GM21528 (cell line): ENCODE results near the gene CORO1C.

ENCODE experiments used
- ATAC-seq: cut with Tn5 transposase; IDR thresholded peaks from one replicate; pipeline ENCODE4 v1.9.1; 2021; ENCODE audit warnings: mild to moderate bottlenecking, moderate library complexity; ENCODE audit not compliant: unreplicated experiment, low FRiP score

The CORO1C gene

DNA sequence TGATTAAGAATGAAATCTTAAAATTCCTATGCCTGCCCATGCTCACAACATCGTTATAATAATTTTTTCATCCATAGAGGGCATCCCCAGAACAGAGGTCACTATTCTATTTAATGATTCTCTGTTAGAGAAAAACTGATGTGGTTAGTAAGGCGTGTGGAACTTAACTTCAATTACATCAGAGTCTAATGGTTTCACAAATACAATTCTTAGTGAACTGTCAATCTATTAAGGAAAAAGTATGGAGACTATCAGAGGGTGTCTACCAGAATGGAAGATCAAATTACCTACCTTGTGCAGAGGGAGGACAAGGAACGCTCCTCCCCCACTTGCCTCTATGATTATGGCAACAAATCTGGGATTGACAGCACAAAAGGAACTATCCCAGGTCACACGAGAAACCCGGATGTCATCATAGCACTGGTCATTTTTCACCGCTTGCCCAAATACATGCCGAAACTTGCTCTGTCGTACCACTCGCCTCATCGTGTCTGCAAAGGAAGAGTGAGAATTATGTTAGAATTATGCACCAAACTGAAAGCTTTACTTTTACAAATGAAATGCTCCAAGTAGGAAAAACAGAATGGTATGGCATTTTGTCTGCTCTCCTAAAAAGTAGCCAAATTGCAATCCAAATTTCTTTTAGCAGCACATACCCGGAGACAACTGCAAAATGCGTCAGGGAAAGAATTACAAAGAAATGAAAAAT, 30.3 kb downstream of the CORO1C start:
- no peak for ATAC-seq

DNA sequence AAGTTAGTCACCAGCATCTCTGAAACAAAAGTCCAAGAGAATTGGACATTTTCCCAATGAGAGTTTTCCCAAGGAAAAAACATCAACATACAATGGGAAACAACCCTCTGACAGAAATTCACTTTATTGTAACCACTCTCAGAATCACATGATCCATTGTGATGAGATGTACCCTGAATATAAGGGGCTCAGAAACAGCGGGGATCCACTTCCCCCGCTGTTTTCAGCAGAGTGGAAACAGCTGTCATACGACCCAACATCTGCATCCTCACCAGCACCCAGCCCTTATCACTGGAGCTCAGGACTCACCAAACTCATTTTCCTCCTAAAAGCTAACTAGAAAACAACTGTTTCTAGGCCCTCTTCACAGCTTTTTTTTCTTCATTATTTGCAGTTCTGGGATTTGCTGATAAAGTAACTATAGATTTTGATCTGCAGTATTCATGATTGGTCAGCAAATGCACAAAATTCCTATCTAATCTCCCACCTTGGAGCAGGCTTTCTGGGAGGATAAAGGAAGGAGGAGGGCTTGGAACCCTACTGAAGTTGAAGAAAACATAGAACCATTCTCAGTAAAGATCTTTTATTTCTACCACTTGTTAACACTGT, 31.3 kb downstream of the CORO1C start:
- ATAC-seq = no peak

DNA sequence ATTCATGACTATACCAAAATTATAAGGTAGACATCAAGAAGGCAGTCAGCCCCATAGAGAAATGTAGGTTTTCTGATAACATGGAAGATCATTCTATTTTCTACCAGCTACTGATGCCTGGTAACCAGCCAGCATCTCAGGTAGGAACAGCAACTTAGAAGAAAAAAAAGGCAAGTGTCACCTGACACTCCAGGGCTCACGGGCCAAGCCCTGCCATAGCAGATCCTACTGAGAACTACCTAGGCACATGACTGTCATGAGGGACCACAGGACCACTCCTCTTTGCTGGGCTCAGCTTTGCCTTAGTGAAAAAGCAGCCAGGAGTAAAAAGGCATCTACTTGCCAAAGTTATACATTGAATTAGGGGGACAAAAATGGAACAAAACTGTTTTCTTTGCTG, 33.4 kb downstream of the CORO1C start:
- no peak for ATAC-seq

DNA sequence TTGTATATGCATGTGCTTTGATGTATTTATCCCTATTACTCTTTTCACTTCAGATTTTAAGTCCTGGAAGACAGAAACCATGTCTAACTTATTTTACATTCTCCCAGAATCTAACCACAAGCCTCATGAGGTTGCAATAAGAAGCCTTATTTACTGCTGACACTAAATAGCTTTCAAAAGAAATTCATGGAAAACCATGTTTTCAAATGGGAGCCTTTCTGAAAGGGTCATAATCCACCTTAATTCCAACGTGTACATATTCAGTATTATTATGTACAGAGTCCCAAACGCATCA, 34.4 kb downstream of the CORO1C start:
- no peak for ATAC-seq

DNA sequence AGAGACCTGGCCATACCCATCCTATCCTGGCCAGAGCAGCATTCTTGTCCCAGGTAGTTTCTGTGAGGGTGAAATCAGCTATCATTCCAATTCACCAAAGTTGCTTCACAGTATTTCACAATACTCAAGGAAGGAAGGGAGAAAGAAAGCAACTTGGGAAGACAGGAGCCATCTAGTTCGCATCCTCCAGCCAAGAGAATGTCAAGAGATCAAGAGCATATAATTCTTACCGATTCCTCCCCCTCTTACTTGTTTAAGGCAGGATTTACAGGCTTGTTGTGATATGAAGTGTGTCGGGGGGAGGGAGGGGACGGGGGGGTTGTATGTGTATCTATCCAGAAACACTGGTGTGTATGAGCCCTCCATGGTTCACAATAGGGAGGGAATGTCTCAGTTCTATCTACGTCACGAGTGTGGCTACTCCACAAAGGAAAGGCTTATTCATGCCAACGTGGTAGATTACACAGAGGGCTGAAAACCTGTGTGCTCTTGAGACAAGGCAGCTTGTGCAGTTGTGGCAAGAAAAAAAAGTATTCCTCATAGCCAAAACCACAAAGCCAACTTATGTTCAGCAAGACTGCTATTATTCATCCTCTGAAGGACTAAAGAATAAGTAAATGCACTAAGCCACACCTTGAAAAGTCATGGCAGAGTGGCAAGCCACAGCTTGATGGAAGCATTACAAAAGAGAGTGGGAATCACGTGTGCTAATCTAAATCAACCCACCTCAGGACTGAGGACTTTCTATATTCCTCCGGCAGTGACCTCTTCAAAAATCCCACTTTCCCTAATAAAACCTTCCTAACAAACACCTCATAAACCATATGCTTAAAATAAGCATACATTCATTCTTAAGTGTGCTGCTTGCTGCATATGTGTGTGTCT, 35.0 kb downstream of the CORO1C start:
- ATAC-seq = no peak

DNA sequence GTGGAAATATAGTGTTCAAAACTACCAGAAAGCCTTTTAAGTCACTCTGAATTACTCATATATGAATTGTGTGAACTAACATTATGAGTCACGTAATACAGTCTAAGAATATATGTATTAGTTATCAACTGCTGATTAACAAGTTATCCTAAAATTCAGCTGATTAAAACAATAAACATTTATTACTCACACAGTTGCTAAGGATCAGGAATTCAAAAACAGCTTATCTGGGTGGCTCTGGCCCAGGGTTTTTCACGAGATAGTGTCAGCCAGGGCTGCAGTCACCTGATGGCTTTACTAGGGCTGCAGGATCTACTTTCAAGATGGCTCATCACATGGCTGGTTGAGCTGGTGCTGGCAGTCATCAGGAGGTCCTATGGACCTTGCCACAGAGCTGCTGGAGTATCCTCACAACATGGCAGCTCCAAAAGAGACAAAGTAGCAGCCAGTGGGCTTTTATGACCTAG, 36.5 kb downstream of the CORO1C start:
- ATAC-seq = no peak

DNA sequence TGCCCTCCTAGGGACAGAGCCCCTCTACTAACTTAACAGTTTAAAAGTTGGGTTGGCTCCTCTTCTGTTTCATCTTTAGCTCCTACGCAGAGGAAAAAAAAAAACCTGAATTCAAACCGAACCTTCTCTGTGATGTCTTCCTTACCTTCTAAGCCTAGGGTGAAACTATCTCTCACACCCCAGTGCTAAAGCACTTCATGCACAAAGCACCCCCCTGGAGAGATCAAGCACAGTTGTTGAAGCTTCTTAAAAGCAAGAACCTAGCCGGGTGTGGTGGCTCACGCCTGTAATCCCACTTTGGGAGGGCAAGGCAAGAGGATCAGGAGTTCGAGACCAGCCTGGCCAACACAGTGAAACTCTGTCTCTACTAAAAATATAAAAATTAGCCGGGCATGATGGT, 37.6 kb downstream of the CORO1C start:
- no peak for ATAC-seq

DNA sequence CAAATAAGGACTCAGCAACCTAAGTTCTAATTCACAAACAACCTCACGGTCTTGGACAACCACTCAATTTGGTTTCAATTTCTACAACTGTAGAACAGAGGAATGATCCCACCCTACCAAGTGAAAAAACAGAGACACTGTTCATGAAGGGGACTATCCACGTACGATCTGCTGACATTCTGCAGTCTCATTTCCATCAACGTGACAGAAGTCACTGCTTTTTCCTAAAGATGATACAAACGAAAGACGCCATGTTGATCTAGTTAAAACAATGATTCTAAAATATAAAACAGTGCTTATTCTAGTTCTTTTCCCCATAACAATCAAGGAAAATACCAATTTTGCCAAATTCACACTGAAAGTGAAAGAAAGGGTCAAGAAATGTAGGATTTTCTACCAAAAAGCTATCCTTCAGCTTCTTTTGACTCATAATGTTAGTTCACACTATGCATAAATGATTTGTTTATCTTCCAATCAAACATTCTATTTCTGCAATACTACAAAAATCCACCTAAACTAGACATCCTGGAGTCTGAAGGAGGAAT, 38.1 kb downstream of the CORO1C start:
- ATAC-seq = no peak

DNA sequence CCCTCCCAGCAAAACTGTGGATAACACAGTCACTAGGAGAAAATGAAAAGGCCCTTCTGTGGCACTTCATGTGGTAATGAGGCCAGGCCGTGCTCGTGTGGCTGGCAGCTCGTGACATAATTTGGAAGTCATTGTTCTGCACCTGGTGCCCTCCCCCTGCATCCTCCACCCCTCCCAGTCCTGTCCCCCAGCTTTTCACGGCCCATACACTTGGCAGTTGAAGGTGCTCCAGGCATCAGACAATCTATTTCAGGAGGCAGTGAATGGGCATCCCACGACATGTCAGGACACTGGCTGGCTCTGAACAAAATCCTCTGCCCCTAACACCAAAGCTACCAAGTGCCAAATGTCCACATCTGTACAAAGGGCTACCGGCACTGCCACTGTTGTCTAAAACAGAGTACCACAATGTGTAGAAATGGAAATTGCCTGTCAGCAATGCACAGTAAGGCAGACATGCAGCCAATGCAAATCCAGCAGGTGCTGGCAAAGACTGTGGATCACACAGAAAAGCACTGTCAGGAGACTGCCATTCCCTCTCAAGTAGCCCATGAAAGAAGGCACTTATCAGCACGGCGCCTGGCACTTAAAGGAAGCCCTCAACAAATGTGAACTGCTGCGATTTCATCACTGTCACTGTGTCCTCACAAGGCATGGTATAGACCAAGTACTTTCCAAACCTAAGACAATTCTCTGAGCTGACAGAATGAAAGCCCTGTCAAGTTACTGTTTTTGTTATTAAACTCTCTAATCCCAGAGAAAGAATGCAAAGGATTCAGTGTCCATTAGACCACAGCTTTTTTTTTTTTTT, 39.1 kb downstream of the CORO1C start:
- ATAC-seq = peak; percentile 6

DNA sequence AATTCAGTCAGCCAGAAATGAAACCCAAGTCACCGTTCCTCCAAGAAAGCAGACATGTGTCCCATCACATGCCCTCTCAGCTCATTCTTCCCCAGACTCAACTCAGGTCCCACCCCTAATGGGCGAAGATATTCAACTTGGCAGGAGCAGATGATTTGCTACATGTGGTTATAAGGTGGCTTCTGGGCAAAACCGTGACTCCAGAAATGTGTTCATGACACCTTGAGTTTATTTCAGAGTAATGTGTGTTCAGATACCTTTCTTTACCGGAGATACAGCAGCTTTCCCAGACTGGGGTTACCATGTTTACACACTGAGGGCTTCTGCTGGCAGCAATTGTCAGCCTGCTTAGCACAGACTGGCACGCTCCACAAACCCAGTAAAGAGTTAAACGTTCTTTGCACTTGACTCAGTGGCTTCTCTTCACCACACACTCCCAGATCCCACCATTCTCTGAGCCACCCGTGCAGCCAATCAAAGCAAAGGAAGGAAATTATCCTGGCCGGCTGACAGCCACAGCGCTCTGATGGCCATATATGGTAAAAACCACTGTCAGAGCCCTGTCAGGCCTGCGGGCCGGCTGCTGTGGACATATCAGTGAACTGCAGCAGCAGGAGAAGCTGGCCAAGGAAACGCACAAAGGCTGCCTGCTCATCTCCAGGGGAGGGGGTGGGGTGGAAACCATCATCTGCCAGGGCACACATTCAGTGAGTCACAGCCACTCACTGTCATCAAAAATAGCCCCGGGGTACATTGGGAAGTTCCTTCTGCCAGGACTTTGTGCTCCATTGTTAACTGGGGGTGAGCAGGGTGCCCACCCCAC, 39.9 kb downstream of the CORO1C start:
- peak; percentile 79 for ATAC-seq

DNA sequence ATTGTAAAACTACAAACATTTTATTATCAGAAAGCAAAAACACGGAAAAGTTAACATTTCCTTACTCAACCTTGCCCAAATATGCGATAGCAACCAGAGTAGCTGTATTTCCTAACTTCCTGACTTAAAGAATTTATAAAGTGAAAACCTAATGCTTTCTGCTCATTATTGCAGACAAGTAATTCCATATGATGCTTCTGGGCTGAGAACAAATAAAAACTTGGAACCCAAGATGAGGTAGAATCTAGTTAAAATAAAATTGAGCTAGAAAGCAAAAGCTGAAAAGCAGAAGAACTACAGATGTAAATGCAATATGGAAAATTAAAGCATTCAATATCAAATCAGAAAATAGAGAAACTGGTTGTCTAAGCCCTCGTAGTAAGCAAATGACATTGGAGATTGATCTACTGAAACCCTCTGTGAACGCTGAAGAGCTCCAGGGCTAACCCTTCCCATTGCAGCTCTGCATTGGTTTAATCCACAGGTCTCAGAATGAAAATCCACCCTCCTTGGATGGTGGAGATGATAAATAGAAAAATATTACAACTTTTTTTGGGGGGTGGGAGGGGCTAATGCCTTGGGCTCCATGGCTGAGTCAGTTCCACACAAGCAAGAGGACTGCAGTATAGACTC, 40.7 kb downstream of the CORO1C start:
- no peak for ATAC-seq

DNA sequence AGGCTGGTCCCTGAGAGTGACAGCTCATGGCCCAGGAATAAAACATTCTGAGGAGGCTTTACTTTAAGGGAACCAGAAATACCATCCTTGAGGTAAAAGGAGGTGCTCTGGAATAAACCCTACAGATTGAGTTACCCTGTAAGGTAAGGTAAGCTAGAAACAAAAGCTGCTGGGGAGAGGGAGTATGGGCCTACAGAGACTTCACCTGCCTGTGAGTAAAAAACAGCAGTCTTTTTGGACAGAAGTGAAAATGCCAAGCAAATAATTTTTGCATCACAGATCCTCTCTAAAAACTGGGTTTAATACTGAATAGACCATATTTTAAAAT, 41.2 kb downstream of the CORO1C start:
- ATAC-seq = no peak

DNA sequence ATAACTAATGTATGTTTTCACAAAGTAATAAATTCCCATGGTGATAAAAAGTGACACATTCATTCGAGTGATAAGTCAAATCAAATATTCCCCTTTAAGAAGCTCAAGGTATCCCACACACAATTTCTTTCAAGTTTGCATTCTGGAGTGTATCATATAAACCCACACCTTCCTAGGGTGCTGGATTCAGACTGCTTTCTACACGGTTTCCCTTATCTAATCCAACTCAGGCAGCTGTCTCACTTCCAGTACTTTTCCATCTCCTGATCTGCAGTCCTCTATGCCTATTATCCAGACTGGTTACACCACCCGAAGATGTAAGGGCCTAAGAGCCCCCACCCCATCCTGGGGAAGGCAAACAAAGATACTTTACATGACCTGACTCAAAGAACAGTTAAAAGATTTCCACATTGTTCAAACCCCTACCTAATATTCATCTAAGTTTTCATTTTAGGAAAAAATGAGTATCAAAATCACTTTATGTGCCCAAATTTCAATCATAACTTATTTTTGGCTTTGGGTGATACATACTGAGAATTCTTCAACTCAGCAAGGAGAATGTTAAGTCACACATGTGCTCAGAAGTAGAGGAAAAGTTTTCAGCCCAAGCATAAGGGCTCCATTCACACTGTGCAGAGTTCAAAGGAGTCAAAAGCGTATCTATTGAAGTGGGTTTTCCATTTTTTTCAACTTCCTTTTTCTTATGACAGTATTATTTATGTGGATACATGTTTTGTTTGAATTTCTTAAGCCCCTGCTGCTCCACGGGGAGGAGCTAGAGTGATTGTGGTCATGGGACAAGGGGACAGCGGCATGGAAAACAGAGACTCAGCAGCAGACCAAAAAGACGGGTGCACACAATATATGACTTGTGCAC, 41.8 kb downstream of the CORO1C start:
- no peak for ATAC-seq

DNA sequence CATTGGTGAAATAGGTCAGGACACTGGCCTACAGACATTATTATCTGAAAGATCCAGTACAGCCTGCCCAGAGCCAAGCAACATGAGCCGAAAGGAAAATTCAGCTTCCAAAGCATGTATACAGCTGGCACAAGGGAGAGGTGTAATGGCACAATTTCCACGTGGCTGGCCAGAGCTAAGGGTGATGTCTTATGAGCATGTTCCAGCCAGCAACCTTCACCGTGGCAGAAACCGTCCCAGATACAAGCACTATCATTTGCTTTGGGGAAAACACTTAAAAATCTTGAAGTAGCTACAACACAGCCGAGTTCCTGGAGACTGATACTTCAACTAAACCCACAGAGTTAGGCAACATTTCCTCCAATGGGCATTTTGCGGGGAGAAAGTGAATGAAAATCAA, 44.5 kb downstream of the CORO1C start:
- ATAC-seq = no peak

DNA sequence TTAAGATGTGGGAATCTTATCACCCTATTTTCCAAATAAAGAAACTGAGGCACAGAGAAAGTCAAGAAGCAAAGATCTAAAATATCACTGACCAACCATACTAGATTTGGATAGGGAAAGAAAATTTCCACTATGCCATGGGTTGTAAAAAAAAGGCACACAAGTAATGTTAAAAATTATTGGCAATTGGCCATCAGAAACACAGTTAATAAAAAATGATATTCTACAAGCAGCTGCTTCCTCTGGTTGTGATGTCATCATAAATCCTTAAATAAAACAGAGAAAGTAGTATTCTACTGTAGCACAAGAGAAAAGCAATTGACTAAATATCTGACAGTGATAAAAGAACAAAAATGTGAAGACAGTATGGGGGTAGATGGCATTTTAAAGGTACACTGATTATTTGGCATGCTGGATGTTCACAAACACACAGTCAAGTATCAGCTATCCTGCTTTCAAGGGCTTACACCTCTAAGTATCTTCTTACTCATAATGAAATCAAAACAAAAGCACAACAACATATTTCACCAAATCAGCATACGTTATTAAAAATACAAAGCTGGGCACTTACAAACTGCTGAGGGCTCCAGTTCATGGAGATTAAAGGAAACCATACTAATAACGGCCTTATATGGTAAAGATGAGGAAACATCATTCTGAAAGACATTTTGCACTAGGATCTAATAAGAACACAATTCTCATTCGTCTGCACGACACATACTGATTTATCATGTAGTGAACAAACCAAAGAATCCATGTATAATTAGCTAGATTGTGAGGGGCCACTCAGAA, 45.7 kb downstream of the CORO1C start:
- no peak for ATAC-seq

DNA sequence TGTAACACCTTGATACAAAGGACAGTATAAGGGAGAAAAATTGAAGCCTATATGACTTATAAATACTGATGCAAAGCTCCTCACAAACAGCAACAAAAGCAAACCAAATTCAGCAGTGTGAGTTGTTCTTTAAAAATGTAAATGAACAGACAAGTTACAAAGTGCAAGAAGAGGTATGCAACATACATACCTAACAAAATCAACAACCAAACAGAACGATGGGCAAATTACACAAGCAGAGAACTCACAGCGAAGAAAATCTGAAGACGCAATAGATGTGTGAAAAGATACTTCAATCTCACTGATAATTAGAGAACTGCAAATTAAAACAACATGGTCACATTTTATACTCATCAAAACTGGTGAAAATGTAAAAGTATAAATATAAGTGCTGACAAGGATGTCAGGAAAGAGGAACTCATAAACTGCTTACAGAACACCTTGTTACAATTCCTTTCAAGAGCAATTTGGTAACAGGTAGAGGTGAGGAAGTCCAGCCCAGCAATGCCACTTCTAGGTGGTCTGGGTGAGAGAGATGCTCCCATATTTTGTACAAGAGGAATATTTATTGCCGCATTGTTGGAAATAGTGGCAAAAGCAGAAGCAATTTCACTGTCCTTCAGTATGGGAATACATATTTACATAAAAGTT, 47.3 kb downstream of the CORO1C start:
- ATAC-seq = no peak

DNA sequence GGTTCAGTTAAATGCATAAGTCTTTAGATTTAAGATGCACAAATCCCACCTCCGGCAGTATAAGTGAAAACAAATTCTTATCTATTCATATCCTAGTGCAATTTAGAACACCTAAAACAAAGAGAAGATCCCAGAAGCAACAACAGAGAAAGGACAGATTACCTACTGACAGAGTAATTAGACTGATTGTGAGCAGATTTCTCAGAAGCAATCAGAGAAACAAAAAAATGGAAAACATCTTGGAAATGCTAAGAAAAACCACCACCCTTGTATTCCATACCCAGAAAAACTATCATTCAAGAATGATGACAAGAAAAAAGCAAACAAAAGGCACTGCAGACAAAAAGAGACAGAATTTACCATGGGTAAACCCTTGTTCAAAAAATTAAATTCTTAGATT, 50.0 kb downstream of the CORO1C start:
- ATAC-seq = no peak
